Choroid plexus epithelial cell (primary cell): Measurements from ENCODE around the gene GNA12.
"Not testable (repeated sequence)": the region's sequence is repeated elsewhere in the genome, so short reads cannot be mapped to it uniquely, and the experiment has no call there.

ENCODE experiments used
- DNase-seq: peaks from one replicate; pipeline ENCODE4 v3.0.0-alpha.2; 2010; ENCODE audit warnings: low read depth
- H3K4me3 ChIP-seq: 2 replicates; pipeline ENCODE4 v1.5.1; 2011; ENCODE audit warnings: low read depth, mild to moderate bottlenecking, control low read depth, low read length, moderate library complexity
- CTCF ChIP-seq: conservative IDR thresholded peaks from 2 replicates; pipeline ENCODE4 v1.5.1; 2011; ENCODE audit warnings: low read depth, mild to moderate bottlenecking, control low read depth, inconsistent platforms, low read length, moderate library complexity

Gene GNA12

GRCh38 chr7:2728316-2729030, 115.6 kb downstream of the GNA12 start:
- no peak for TF ChIP-seq CTCF
- H3K4me3 ChIP-seq = no peak overlapping the region
- no peak for DNase-seq

DNA sequence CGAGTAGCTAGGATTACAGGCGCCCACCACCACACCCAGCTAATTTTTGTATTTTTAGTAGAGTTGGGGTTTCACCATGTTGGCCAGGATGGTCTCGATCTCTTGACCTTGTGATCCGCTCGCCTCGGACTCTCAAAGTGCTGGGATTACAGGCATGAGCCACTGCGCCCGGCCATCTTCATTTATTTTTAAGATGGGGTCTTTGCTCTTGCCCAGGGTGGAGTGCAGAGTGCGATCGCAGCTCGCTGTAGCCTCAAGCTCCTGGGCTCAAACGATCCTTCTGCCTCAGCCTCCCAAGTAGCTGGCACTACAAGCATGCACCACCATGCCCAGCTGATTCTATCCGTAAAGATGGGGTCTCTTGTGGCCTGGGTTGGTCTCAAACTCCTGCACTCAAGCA, 116.9 kb downstream of the GNA12 start:
- DNase-seq, H3K4me3 ChIP-seq: not testable (repeated sequence)

GRCh38 chr7:2726316-2727018, 117.6 kb downstream of the GNA12 start:
- no peak for DNase-seq
- TF ChIP-seq CTCF = no peak
- H3K4me3 ChIP-seq = no peak overlapping the region

DNA sequence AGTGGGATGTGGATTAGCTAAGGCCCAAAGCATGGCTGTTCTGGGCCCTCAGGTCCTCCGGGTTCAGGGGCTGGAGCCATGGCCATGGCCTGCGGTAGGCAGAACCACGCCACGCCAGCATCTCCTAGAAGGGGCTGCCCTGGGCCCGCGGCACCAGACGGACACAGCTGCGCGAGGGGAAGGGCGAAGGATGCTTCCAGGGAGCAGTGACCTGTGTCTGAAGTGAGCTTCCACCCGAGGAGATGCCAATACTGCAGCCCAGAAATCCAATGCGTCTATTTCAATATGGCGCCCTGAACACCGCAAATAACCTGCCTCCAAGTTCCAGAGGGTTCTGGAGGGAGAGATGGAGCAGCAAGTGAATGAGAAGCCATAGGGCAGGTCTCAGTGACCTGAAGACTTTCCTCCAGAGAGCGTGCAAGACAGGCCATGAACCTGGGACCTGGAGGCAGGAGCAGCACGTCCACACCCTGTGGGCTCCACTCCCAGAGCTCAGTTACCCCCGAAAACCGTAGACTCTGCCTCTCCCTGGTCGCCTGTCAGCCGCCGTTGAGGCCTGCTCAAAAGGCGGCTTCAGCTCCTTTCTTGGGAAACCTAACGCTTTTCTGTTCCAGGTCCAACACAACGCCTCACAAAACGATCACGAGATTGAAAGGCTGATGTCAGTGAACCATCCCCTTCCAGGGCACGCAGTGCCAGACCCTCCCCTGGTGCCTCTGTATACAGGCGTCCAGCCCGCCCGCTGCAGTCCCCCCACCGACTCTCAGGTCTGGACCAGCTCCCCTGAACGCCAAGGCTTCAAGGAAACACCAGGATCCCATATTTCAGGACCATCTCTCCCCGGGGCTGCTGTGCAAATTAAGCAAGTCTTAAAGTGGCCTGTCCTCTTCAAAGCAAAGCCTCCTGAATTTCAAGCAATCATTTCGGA, 118.7 kb downstream of the GNA12 start:
- no peak overlapping the region for H3K4me3 ChIP-seq
- no peak for TF ChIP-seq CTCF
- DNase-seq = no peak

DNA sequence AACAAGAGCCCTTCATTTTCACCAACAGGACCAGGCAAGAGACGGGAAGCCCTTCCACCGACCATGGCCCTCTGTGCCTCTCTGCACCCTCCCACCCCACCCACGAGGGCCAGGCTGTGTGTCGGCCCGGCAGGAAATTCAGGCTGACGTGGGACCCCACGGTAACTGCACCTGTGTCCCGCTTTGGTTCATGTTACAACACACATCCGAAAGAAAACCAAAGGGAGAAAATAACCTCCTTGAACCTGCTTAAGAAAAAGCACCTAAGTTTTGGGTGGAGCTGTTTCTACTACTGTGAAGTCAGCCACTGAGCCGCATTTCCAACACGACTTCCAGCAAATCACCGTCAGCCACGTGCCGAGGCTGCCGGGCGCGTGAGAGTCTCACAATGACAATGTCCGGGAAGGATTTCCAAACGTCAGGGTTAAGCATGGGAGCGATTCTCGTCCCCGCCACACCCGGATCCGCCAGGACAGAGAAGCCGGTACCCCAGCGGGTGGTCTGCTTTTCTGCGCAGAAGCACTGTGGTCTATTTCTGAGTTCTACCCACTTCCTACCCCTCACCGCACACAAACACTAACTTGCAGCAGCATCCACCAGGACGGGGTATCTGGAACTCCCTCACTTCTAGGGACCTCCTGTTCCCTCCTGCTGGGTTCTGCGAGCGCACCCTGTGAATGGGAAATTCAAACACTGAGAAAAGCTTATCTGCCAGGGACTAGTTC, 119.5 kb downstream of the GNA12 start:
- TF ChIP-seq CTCF = no peak
- DNase-seq = no peak

GRCh38 chr7:2724036-2724435, 120.1 kb downstream of the GNA12 start:
- H3K4me3 ChIP-seq, DNase-seq: not testable (repeated sequence)

More for the DNA sequence above, 119.5 kb downstream of the GNA12 start:
- H3K4me3 ChIP-seq = no peak overlapping the region

GRCh38 chr7:2723138-2723850, 120.8 kb downstream of the GNA12 start:
- no peak for TF ChIP-seq CTCF
- no peak for DNase-seq
- H3K4me3 ChIP-seq = no peak overlapping the region
